HCT116 (cell line): ENCODE data around the gene TNF. TPM values are rescaled to one million over a fixed set of nuclear protein-coding genes. Genes with fewer than 3 reads are reported as not detected.

ENCODE experiments used
- ATAC-seq: fragments of 200-7000 bp; cut with Tn5 transposase; 2 replicates; pipeline ENCODE4 v1.9.1; 2020; ENCODE audit warnings: mild to moderate bottlenecking, moderate library complexity
- BruUV-seq: library from RNA; stranded (reverse); fragments of 400-500 nt; replicated peaks from 2 replicates; lab custom pipeline; 2021; lab: Mats Ljungman, UMichigan
- CTCF ChIA-PET: fragments of 300-600 bp; sonication (Branson Sonifier 250); formaldehyde crosslinking; loops from one replicate; lab custom pipeline; 2021; ENCODE audit warnings: antibody characterized with exemption; lab: Charles Lee
- POLR2A ChIA-PET: fragments of 300-600, 350-600 bp; sonication (Branson Sonifier 250); formaldehyde crosslinking; loops from one replicate; lab custom pipeline; 2021; ENCODE audit warnings: antibody characterized with exemption; lab: Charles Lee
- RAD21 ChIA-PET, 2 experiments: fragments of 300-600 bp; sonication (Branson Sonifier 250); formaldehyde crosslinking; loops; one replicate each; lab custom pipeline; 2023; ENCODE audit warnings: low total read pairs in 2 of 2; ENCODE audit not compliant: uncharacterized antibody in 2 of 2, unreplicated experiment in 2 of 2, low non-redundant PET in 1 of 2; lab: Charles Lee
- DNase-seq: peaks from one replicate; pipeline ENCODE4 v3.0.0-alpha.2; 2010; ENCODE audit warnings: low read depth, low spot score
- H2AFZ ChIP-seq: fragments of 200-600 bp; shearing (Covaris generic), sonication (generic); 2 replicates; pipeline ENCODE4 v1.6.1; 2017; ENCODE audit warnings: low read depth, mixed run types, mixed read lengths, antibody characterized with exemption, low read length; ENCODE audit not compliant: poor library complexity, severe bottlenecking
- H3K27ac ChIP-seq: 2 replicates; pipeline ENCODE4 v1.5.1; 2012; ENCODE audit warnings: low read depth, low read length
- H3K27me3 ChIP-seq: fragments of 200-600 bp; sonication (generic); 2 replicates; pipeline ENCODE4 v1.6.1; 2016; ENCODE audit warnings: mixed run types, low read length, mixed read lengths; ENCODE audit not compliant: insufficient read depth
- H3K36me3 ChIP-seq, 2 experiments: fragments of 200-500 bp in 1 of 2; fragments of 200-600 bp in 1 of 2; sonication (Bioruptor generic) in 1 of 2; sonication (generic) in 1 of 2; 2 replicates each; pipeline versions ENCODE4 v1.5.1 to v1.6.1; 2014 to 2016; ENCODE audit warnings: low read length in 2 of 2, inconsistent platforms in 1 of 2, mixed read lengths in 1 of 2, mixed run types in 1 of 2; ENCODE audit not compliant: insufficient read depth in 2 of 2, control insufficient read depth in 1 of 2
- H3K4me1 ChIP-seq, 2 experiments: fragments of 200-600 bp in 1 of 2; sonication (generic) in 1 of 2; 2 replicates each; pipeline versions ENCODE4 v1.5.1 to v1.6.1; 2012 to 2017; ENCODE audit warnings: low read length in 2 of 2, inconsistent platforms in 1 of 2, mild to moderate bottlenecking in 1 of 2, mixed read lengths in 1 of 2, mixed run types in 1 of 2, moderate library complexity in 1 of 2; ENCODE audit not compliant: insufficient read depth in 2 of 2, control insufficient read depth in 1 of 2
- H3K4me2 ChIP-seq: fragments of 200-600 bp; sonication (generic); 2 replicates; pipeline ENCODE4 v1.6.1; 2017; ENCODE audit warnings: mixed run types, low read length, mixed read lengths
- H3K4me3 ChIP-seq, 2 experiments: fragments of 200-600 bp in 1 of 2; sonication (generic) in 1 of 2; replicated peaks in 1 of 2; 2 replicates each; pipeline ENCODE4 v1.5.1; 2011 to 2016; ENCODE audit warnings: low read length in 2 of 2, control low read depth in 1 of 2, low read depth in 1 of 2, mild to moderate bottlenecking in 1 of 2, mixed read lengths in 1 of 2, mixed run types in 1 of 2
- H3K79me2 ChIP-seq: fragments of 200-600 bp; sonication (generic); 2 replicates; pipeline ENCODE4 v1.6.1; 2017; ENCODE audit warnings: mild to moderate bottlenecking, mixed run types, low read length, moderate library complexity, mixed read lengths; ENCODE audit not compliant: insufficient read depth
- H3K9ac ChIP-seq: fragments of 200-600 bp; sonication (generic); 2 replicates; pipeline ENCODE4 v1.6.1; 2016; ENCODE audit warnings: low read length, mixed read lengths
- H3K9me2 ChIP-seq: fragments of 200-600 bp; sonication (generic), shearing (Covaris generic); 2 replicates; pipeline ENCODE4 v1.6.1; 2017; ENCODE audit warnings: mixed run types, mild to moderate bottlenecking, moderate library complexity; ENCODE audit not compliant: insufficient read depth
- H3K9me3 ChIP-seq, 2 experiments: fragments of 200-500 bp in 1 of 2; fragments of 200-600 bp in 1 of 2; sonication (Bioruptor generic) in 1 of 2; sonication (generic) in 1 of 2; 2 replicates each; pipeline ENCODE4 v1.6.1; 2014 to 2017; ENCODE audit warnings: low read length in 2 of 2, mixed read lengths in 2 of 2, inconsistent platforms in 1 of 2, low read depth in 1 of 2, mild to moderate bottlenecking in 1 of 2, mixed run types in 1 of 2, moderate library complexity in 1 of 2; ENCODE audit not compliant: control insufficient read depth in 1 of 2, insufficient read depth in 1 of 2
- H4K20me1 ChIP-seq: fragments of 200-600 bp; sonication (generic), shearing (Covaris generic); 2 replicates; pipeline ENCODE4 v1.6.1; 2017; ENCODE audit warnings: mixed run types, mild to moderate bottlenecking, moderate library complexity; ENCODE audit not compliant: insufficient read depth
- CBX3 ChIP-seq: IDR thresholded peaks from 2 replicates; pipeline ENCODE4 v1.6.1; 2012; ENCODE audit warnings: low read depth
- CEBPB ChIP-seq: IDR thresholded peaks from 2 replicates; pipeline ENCODE4 v1.6.1; 2012; ENCODE audit warnings: low read depth
- EGR1 ChIP-seq: IDR thresholded peaks from 2 replicates; pipeline ENCODE4 v1.6.1; 2012; ENCODE audit warnings: low read depth
- EZH2phosphoT487 ChIP-seq: fragments of 200-600 bp; IDR thresholded peaks from 2 replicates; pipeline ENCODE4 v1.6.1; 2018; ENCODE audit warnings: antibody characterized with exemption, borderline replicate concordance
- FOSL1 ChIP-seq: IDR thresholded peaks from 2 replicates; pipeline ENCODE4 v1.6.1; 2012; ENCODE audit warnings: low read depth
- JUND ChIP-seq: IDR thresholded peaks from 2 replicates; pipeline ENCODE4 v1.6.1; 2012
- POLR2A ChIP-seq: IDR thresholded peaks from 2 replicates; pipeline ENCODE4 v1.7.0; 2011; ENCODE audit warnings: borderline replicate concordance; ENCODE audit not compliant: insufficient read depth, insufficient read length; ENCODE audit errors: extremely low read depth
- POLR2AphosphoS5 ChIP-seq: IDR thresholded peaks from 2 replicates; pipeline ENCODE4 v1.6.1; 2011; ENCODE audit warnings: mild to moderate bottlenecking, low read depth, low read length, moderate library complexity
- RAD21 ChIP-seq: IDR thresholded peaks from 2 replicates; pipeline ENCODE4 v1.6.1; 2012; ENCODE audit warnings: low read depth, mild to moderate bottlenecking
- SIN3A ChIP-seq: IDR thresholded peaks from 2 replicates; pipeline ENCODE4 v1.6.1; 2012; ENCODE audit warnings: low read depth
- SRF ChIP-seq: IDR thresholded peaks from 2 replicates; pipeline ENCODE4 v1.6.1; 2012; ENCODE audit warnings: low read depth
- TCF7L2 ChIP-seq: IDR thresholded peaks from 2 replicates; pipeline ENCODE4 v1.7.0; 2011; ENCODE audit warnings: borderline replicate concordance, inconsistent platforms; ENCODE audit not compliant: insufficient read depth, insufficient read length; ENCODE audit errors: extremely low read depth
- ZFX ChIP-seq: fragments of 450-650 bp; IDR thresholded peaks from 2 replicates; pipeline ENCODE4 v1.6.1; 2017
- ZNF274 ChIP-seq: fragments of 200-500 bp; sonication (Bioruptor generic); IDR thresholded peaks from 2 replicates; pipeline ENCODE4 v1.6.1; 2014; ENCODE audit warnings: mild to moderate bottlenecking, low read depth, low read length, inconsistent platforms
- intact Hi-C: fragments of 100-400 bp; cut with micrococcal nuclease; formaldehyde crosslinking; loops from 2 replicates; pipeline ENCODE4 v1.10.0; 2022
- total RNA-seq: library from RNA; stranded (reverse); gene quantifications from one replicate; pipeline ENCODE4 v1.2.1, GENCODE V29; 2021; ENCODE audit not compliant: unreplicated experiment
- TF ChIP-seq, protein P1 (sequence below): IDR thresholded peaks from 2 replicates; pipeline ENCODE4 v1.6.1; 2012
- TF ChIP-seq, protein P2 (sequence below), 3 experiments: fragments of 200-600 bp in 1 of 3; sonication (generic) in 1 of 3; IDR thresholded peaks in 2 of 3; conservative IDR thresholded peaks in 1 of 3; 2 replicates each; pipeline ENCODE4 v1.5.1; 2012 to 2017; ENCODE audit warnings: low read depth in 2 of 3, low read length in 2 of 3, antibody characterized with exemption in 1 of 3, borderline replicate concordance in 1 of 3, control low read depth in 1 of 3, mild to moderate bottlenecking in 1 of 3, mixed read lengths in 1 of 3, mixed run types in 1 of 3, moderate library complexity in 1 of 3; ENCODE audit not compliant: insufficient read depth in 1 of 3

The TNF gene
- total RNA-seq, 1 experiment from 2014 or later = 0.59 TPM

DNA sequence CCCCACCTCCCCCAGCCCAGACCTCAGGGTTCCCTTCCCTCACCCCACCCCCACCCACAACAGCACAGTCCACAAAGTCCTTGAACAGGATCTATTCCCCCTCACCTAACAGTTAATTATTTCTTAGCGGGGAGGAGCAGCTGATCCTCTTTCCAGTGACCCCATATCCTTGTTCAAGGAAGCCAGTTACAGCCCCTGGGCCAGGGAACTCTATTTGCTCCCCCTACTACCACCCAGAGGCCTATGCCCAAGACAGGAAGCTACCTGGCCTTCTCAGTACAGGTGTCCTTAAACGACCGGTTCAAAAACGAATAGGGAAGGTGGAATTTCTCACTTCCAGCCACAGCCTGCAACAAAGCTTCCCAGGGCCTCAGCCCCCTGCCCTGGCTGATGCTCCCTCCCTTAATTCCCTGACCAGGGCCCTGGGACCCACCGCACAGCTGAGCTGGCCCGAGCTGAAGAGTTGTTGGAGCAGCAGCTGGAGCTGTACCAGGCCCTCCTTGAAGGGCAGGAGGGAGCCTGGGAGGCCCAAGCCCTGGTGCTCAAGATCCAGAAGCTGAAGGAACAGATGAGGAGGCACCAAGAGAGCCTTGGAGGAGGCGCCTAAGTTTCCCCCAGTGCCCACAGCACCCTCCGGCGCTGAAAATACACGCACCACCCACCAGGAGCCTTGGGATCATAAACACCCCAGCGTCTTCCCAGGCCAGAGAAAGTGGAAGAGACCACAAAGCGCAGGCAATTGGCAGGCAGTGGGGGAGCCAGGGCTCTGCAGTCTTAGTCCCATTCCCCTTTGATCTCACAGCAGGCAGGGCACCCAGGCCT lies 45.8 kb upstream of the TNF start:
- ATAC-seq (peak; percentile 43), DNase-seq (no peak)
- Histone ChIP-seq H3K4me3 (no peak overlapping the region), H3K9me3 (no peaks in the 10 kb centered on the region), H4K20me1 (peaks cover 17% of the 10 kb centered on the region; the same call in 1 of the 2 replicates), H3K9me2 (no peaks in the 10 kb centered on the region), H3K27me3 (no peaks in the 10 kb centered on the region), H3K79me2 (peaks cover 21% of the 10 kb centered on the region), H3K4me1 (no peaks in the 10 kb centered on the region; a peak in 1 of 4 replicates), H2AFZ (no peak overlapping the region), H3K27ac (no peak overlapping the region), H3K36me3 (peaks cover 32 to 41% of the 10 kb centered on the region in 2 experiments; a peak in 3 of 4 replicates), H3K4me2 (no peak overlapping the region), H3K9ac (no peak overlapping the region)
- BruUV-seq = no TSS peak
- POLR2A ChIA-PET = interaction anchor here (0.9 to 2.5 kb wide), 3 partner anchors 12 to 35 kb away, joined by 3 to 10 read pairs (median 4); partner anchors contain the start of gene MICB
- CTCF ChIA-PET = no interaction called here
- RAD21 ChIA-PET = no interaction called here
- TF ChIP-seq ZNF274 (no peak), SRF (no peak), TCF7L2 (no peak), CEBPB (no peak), EZH2phosphoT487 (no peak), EGR1 (no peak)
- intact Hi-C loops = no loop called here

DNA sequence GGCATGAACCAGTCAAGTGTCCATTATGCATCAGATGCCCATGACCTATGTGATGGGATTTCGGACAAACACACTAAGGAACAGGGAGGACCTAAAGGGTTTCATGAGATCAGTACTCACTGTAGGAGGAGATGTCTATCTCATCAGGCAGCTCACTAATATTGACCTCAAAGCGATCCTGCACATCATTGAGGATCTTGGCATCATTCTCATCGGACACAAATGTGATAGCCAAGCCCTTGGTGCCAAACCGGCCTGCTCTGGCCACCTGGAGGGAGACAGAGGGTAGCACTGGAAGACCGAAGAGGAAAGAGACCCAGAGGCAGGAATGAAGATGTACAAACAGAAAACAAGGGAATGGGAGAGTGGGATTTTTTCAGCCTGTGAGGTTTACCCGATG lies 44.7 kb upstream of the TNF start:
- no peak overlapping the region for H3K4me3 ChIP-seq
- intact Hi-C loops = no loop called here
- no peaks in the 10 kb centered on the region for H3K9me2 ChIP-seq
- ChIA-PET RAD21 (no interaction called here), CTCF (no interaction called here), POLR2A (interaction anchor here (1.3 kb wide), 2 partner anchors 11 to 35 kb away, joined by 3 to 6 read pairs; partner anchors contain the start of gene DDX39B)
- H3K27ac ChIP-seq = no peak overlapping the region
- H3K9ac ChIP-seq = no peak overlapping the region
- DNase-seq (no peak), ATAC-seq (no peak)
- TF ChIP-seq, protein P1, sequence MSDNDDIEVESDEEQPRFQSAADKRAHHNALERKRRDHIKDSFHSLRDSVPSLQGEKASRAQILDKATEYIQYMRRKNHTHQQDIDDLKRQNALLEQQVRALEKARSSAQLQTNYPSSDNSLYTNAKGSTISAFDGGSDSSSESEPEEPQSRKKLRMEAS = no peak
- TF ChIP-seq CEBPB = no peak
- TF ChIP-seq, protein P2, sequence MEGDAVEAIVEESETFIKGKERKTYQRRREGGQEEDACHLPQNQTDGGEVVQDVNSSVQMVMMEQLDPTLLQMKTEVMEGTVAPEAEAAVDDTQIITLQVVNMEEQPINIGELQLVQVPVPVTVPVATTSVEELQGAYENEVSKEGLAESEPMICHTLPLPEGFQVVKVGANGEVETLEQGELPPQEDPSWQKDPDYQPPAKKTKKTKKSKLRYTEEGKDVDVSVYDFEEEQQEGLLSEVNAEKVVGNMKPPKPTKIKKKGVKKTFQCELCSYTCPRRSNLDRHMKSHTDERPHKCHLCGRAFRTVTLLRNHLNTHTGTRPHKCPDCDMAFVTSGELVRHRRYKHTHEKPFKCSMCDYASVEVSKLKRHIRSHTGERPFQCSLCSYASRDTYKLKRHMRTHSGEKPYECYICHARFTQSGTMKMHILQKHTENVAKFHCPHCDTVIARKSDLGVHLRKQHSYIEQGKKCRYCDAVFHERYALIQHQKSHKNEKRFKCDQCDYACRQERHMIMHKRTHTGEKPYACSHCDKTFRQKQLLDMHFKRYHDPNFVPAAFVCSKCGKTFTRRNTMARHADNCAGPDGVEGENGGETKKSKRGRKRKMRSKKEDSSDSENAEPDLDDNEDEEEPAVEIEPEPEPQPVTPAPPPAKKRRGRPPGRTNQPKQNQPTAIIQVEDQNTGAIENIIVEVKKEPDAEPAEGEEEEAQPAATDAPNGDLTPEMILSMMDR (IDR thresholded peaks at IDR 0.05 in 2 of 3, conservative IDR thresholded peaks at IDR 0.05 in 1 of 3; ENCODE audit: borderline replicate concordance in 1 of 3, insufficient read depth in 1 of 3, low read depth in 2 of 3, low read length in 2 of 3) = no peak
- no peak for TF ChIP-seq SIN3A
- TF ChIP-seq CBX3 = no peak
- no peak for TF ChIP-seq SRF
- no peak for TF ChIP-seq RAD21
- no peak for TF ChIP-seq JUND
- TF ChIP-seq ZFX = no peak
- no peak for TF ChIP-seq FOSL1
- no peak for TF ChIP-seq POLR2A
- TF ChIP-seq POLR2AphosphoS5 = no peak
- no peak overlapping the region for H2AFZ ChIP-seq
- H3K79me2 ChIP-seq = peaks cover 32% of the 10 kb centered on the region
- no peaks in the 10 kb centered on the region for H3K27me3 ChIP-seq
- BruUV-seq = no TSS peak
- no peaks in the 10 kb centered on the region for H3K9me3 ChIP-seq
- no peaks in the 10 kb centered on the region; a peak in 1 of 4 replicates for H3K4me1 ChIP-seq
- H3K4me2 ChIP-seq = no peak overlapping the region
- H3K36me3 ChIP-seq = peaks cover 43 to 52% of the 10 kb centered on the region in 2 experiments; a peak in 3 of 4 replicates
- peaks cover 19% of the 10 kb centered on the region; the same call in 1 of the 2 replicates for H4K20me1 ChIP-seq
